Brain microvascular endothelial cell (primary cell): ENCODE data around the gene NUP62CL.
A peak's percentile ranks its signal among the peaks of the same experiment; 100 is the strongest.

Experiments used
- DNase-seq: peaks from one replicate; pipeline ENCODE4 v3.0.0-alpha.2; 2020
- H3K27ac ChIP-seq: fragments of 250-450 bp; sonication (Bioruptor Pico); 2 replicates; pipeline ENCODE4 v1.5.1; 2020; ENCODE audit warnings: mild to moderate bottlenecking, moderate library complexity
- H3K27me3 ChIP-seq: fragments of 250-450 bp; sonication (Bioruptor Pico); replicated peaks from 2 replicates; pipeline ENCODE4 v1.5.1; 2020; ENCODE audit warnings: mild to moderate bottlenecking
- H3K36me3 ChIP-seq: fragments of 250-450 bp; sonication (Bioruptor Pico); replicated peaks from 2 replicates; pipeline ENCODE4 v1.5.1; 2020; ENCODE audit warnings: mild to moderate bottlenecking
- H3K4me3 ChIP-seq: 2 replicates; pipeline ENCODE4 v1.5.1; 2011; ENCODE audit warnings: low read depth, mild to moderate bottlenecking, control low read depth, low read length, moderate library complexity
- CTCF ChIP-seq: IDR thresholded peaks from 2 replicates; pipeline ENCODE4 v1.5.1; 2011; ENCODE audit warnings: low read depth, mild to moderate bottlenecking, moderate library complexity, low read length, control low read depth, inconsistent platforms; ENCODE audit errors: missing control alignments
- in situ Hi-C: cut with HindIII; loops from 2 replicates; pipeline ENCODE4 v1.10.0; 2017; ENCODE audit warnings: low sequenced_read_pairs, low pct_ligation_motif_present

NUP62CL gene

GRCh38 chrX:107205770-107206696, at the start of gene NUP62CL, which contains the start of gene DNAAF6:
TSS of gene NUP62CL (minus strand) at chrX:107206433. CDS start at chrX:107175146, 31,287 bp downstream.
TSS of gene DNAAF6 (plus strand) at chrX:107206611. CDS start at chrX:107212876, 6,265 bp downstream.
- Histone ChIP-seq H3K27me3 (no peaks in the 10 kb centered on the region), H3K27ac (no peak within 1 kb of the TSS), H3K4me3 (peak within 1 kb of the TSS; percentile 50), H3K36me3 (no peaks in the 10 kb centered on the region)
- no peak for TF ChIP-seq CTCF
- in situ Hi-C loops: no loop called here
- DNase-seq: peak; percentile 9

GRCh38 chrX:107228486-107228819, 22.2 kb upstream of the NUP62CL start:
- TF ChIP-seq CTCF: no peak
- in situ Hi-C loops: no loop called here
- Histone ChIP-seq H3K4me3 (no peak overlapping the region), H3K27ac (no peak overlapping the region), H3K27me3 (no peaks in the 10 kb centered on the region), H3K36me3 (no peaks in the 10 kb centered on the region)
- no peak for DNase-seq

- H3K27me3 ChIP-seq: no peaks in the 10 kb centered on the region
- TF ChIP-seq CTCF: no peak
- H3K4me3 ChIP-seq: no peak overlapping the region
- DNase-seq: no peak
- in situ Hi-C loops: no loop called here
- H3K36me3 ChIP-seq: no peaks in the 10 kb centered on the region
- no peak overlapping the region for H3K27ac ChIP-seq
Observed at GRCh38 chrX:107227780-107228485, 21.7 kb upstream of the NUP62CL start.

- in situ Hi-C loops: no loop called here
- TF ChIP-seq CTCF: no peak
- Histone ChIP-seq H3K27ac (no peak overlapping the region), H3K4me3 (no peak overlapping the region), H3K36me3 (no peaks in the 10 kb centered on the region), H3K27me3 (no peaks in the 10 kb centered on the region)
- no peak for DNase-seq
Observed at GRCh38 chrX:107226757-107227156, 20.5 kb upstream of the NUP62CL start.

GRCh38 chrX:107213477-107213876, 7.2 kb upstream of the NUP62CL start:
- no peaks in the 10 kb centered on the region for H3K27me3 ChIP-seq
- no peak for TF ChIP-seq CTCF
- H3K4me3 ChIP-seq: no peak overlapping the region
- no peaks in the 10 kb centered on the region for H3K36me3 ChIP-seq
- no peak overlapping the region for H3K27ac ChIP-seq
- in situ Hi-C loops: no loop called here
- DNase-seq: no peak
